ENCODE measurements around the gene MARS1.

DNA sequence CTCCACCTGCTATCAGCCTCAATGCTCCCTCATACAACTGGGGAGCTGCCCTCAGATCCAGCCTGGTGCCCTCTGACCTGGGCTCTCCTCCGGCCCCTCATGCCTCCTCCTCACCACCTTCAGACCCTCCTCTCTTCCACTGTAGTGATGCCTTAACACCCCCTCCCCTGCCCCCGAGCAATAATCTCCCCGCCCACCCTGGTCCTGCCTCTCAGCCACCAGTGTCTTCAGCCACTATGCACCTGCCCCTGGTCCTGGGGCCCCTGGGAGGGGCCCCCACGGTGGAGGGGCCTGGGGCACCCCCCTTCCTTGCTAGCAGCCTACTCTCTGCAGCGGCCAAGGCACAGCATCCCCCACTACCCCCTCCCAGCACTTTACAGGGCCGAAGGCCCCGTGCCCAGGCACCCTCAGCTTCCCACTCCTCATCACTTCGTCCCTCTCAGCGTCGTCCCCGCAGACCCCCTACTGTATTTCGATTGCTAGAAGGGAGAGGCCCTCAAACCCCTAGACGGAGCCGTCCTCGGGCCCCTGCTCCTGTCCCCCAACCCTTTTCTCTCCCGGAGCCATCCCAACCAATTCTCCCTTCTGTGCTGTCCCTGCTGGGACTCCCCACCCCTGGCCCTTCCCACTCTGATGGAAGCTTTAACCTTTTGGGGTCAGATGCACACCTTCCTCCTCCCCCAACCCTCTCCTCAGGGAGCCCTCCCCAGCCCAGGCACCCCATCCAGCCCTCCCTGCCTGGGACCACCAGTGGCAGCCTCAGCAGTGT, 37.9 kb downstream of the MARS1 start:
- no peak for TF ChIP-seq POLR2AphosphoS5 (IDR thresholded peaks at IDR 0.05; ENCODE audit: borderline replicate concordance, low read depth, low read length)
- TF ChIP-seq EZH2 (IDR thresholded peaks at IDR 0.05): no peak

Measured in SK-N-MC (cell line).